Esophagus squamous epithelium (tissue), 5 donors: ENCODE results near the gene FURIN. TPM values are rescaled to one million over a fixed set of nuclear protein-coding genes. Genes with fewer than 3 reads are reported as not detected.
A peak's percentile ranks its signal among the peaks of the same experiment; 100 is the strongest.

ENCODE experiments used
- DNase-seq: peaks from one replicate; lab custom pipeline; 2025; lab: John Stamatoyannopoulos, UW
- H3K27ac ChIP-seq, 4 donors: fragments of 200-600 bp; sonication (generic); one replicate each; pipeline ENCODE4 v1.5.1; 2016 to 2019; ENCODE audit warnings: mild to moderate bottlenecking in 1 of 4
- H3K27me3 ChIP-seq, 4 donors: fragments of 200-600 bp; sonication (generic); 1 replicate in 3 of 4; 2 replicates in 1 of 4; pipeline versions ENCODE4 v1.5.1 to v1.6.0; 2017 to 2021; ENCODE audit warnings: antibody characterized with exemption in 1 of 4
- H3K36me3 ChIP-seq, 3 donors: fragments of 200-600 bp; sonication (generic); one replicate each; pipeline ENCODE4 v1.5.1; 2016 to 2019
- H3K4me1 ChIP-seq, 3 donors: fragments of 200-600 bp; sonication (generic); one replicate each; pipeline ENCODE4 v1.5.1; 2017 to 2019
- H3K4me3 ChIP-seq, 4 donors: fragments of 200-600 bp; sonication (generic); 1 replicate in 3 of 4; 2 replicates in 1 of 4; pipeline ENCODE4 v1.5.1; 2016 to 2019; ENCODE audit warnings: mild to moderate bottlenecking in 2 of 4, moderate library complexity in 1 of 4
- H3K9me3 ChIP-seq, 3 donors: fragments of 200-600 bp; sonication (generic); one replicate each; pipeline ENCODE4 v1.5.1; 2016 to 2019
- POLR2A ChIP-seq, 4 donors: fragments of 450-650 bp; IDR thresholded peaks; one replicate each; pipeline ENCODE4 v1.6.1; 2017; ENCODE audit warnings: antibody characterized with exemption in 4 of 4, mild to moderate bottlenecking in 4 of 4, moderate library complexity in 3 of 4
- WGBS, 2 donors: methylation state at CpG; one replicate each; pipeline ENCODE4 v1.1.5; 2018; 5-methylcytosine and 5-hydroxymethylcytosine counted together
- intact Hi-C: fragments of 100-400 bp; cut with DNase I; formaldehyde crosslinking; loops from one replicate; pipeline ENCODE4 v1.15.0; 2022
- total RNA-seq, 4 donors: library from RNA; depleted of rRNA; stranded (reverse); fragments of >200 nt; gene quantifications; one replicate each; pipeline ENCODE4 v1.1.0, GENCODE V29; 2016
- TF ChIP-seq, protein P1 (sequence below), 6 experiments: fragments of 450-650 bp in 4 of 6; fragments of 200-600 bp in 2 of 6; sonication (generic) in 2 of 6; IDR thresholded peaks; one replicate each; pipeline ENCODE4 v1.5.1; 2016 to 2019; ENCODE audit warnings: antibody characterized with exemption in 6 of 6, mild to moderate bottlenecking in 4 of 6, moderate library complexity in 4 of 6
- donor health status: DM: yes; HTN: yes; CAD: no.

Gene FURIN
- total RNA-seq, 4 donors from 2014 or later, result 27.7 to 43.3 (median 38.5) TPM

- Histone ChIP-seq H3K27me3 (no peaks in the 10 kb centered on the region), H3K4me1 (peaks cover 29 to 43% (median 37%) of the 10 kb centered on the region in 3 donors), H3K27ac (peak overlapping the region; percentile 77 to 94 (median 92)), H3K9me3 (no peaks in the 10 kb centered on the region), H3K4me3 (peak overlapping the region in 2 of 4 donors; percentile 56 to 71), H3K36me3 (peaks cover 23 to 60% (median 29%) of the 10 kb centered on the region in 3 donors)
- intact Hi-C loops, result loop anchor here (10.0 kb wide), 1 partner anchor 168 kb away; the partner anchor contains the start of gene BLM
- no peak for DNase-seq
- no peak for TF ChIP-seq POLR2A (IDR thresholded peaks at IDR 0.05)
- TF ChIP-seq, protein P1, sequence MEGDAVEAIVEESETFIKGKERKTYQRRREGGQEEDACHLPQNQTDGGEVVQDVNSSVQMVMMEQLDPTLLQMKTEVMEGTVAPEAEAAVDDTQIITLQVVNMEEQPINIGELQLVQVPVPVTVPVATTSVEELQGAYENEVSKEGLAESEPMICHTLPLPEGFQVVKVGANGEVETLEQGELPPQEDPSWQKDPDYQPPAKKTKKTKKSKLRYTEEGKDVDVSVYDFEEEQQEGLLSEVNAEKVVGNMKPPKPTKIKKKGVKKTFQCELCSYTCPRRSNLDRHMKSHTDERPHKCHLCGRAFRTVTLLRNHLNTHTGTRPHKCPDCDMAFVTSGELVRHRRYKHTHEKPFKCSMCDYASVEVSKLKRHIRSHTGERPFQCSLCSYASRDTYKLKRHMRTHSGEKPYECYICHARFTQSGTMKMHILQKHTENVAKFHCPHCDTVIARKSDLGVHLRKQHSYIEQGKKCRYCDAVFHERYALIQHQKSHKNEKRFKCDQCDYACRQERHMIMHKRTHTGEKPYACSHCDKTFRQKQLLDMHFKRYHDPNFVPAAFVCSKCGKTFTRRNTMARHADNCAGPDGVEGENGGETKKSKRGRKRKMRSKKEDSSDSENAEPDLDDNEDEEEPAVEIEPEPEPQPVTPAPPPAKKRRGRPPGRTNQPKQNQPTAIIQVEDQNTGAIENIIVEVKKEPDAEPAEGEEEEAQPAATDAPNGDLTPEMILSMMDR (IDR thresholded peaks at IDR 0.05), result no peak
- WGBS, 2 donors, result 46 to 60% methylated on average over 5 to 9 of the region's 13 CpGs
Observed at GRCh38 chr15:90882781-90883525, 14.6 kb downstream of the FURIN start.

GRCh38 chr15:90883526-90883975 is 15.2 kb downstream of the FURIN start:
- Histone ChIP-seq H3K27ac (peak overlapping the region; percentile 77 to 94 (median 92)), H3K27me3 (no peaks in the 10 kb centered on the region), H3K9me3 (no peaks in the 10 kb centered on the region), H3K36me3 (peaks cover 18 to 54% (median 26%) of the 10 kb centered on the region in 3 donors), H3K4me3 (peak overlapping the region; percentile 37 to 71 (median 58)), H3K4me1 (peaks cover 29 to 43% (median 37%) of the 10 kb centered on the region in 3 donors)
- intact Hi-C loops, result loop anchor here (10.0 kb wide), 1 partner anchor 169 kb away; the partner anchor contains the start of gene BLM
- no peak for DNase-seq
- 67% methylated on average over 1 of the region's 7 CpGs; no CpG with 5 or more reads in 1 of the 2 donors for whole genome bisulfite sequencing, 2 donors
- TF ChIP-seq, protein P1 (IDR thresholded peaks at IDR 0.05), result no peak
- TF ChIP-seq POLR2A (IDR thresholded peaks at IDR 0.05), result no peak

DNA sequence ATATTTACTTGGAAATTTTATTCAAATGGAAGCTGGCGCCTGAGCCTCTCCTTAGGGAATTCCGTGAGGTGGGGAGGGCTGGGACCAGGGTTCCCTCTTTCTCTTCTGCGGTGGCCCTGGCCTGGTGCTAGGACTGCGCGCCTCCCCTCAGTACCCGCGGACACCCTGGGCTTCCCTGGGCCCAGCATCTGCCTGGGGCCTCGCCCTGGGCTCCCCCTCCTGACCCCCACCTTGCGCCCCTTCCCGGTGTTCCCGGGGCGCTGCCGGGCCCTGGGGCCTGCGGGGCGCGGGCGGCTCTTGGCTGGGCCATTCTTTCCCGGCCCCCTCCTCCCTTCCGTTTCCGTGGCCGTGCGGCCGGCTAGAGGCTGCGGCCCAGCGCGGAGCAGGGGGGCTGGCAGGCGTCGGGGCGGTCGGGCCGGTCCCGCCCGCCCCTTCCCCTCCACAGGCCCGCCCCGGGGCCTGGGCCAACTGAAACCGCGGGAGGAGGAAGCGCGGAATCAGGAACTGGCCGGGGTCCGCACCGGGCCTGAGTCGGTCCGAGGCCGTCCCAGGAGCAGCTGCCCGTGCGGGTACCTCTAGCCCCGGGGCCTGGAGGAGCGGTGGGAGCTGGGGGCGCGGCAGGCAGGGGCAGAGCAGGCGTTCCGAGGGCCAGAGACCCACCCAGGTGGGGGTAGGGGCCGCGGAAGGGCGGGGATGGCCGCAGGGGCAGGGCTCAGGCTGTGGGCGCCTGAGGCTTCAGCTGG is 15.8 kb downstream of the FURIN start, which contains the start of gene FES:
FES (plus strand) TSS at position 529 of the 743 bp plus-strand sequence. CDS start 542 bp downstream, outside the sequence.
- intact Hi-C loops, result loop anchor here (10.0 kb wide), 1 partner anchor 169 kb away; the partner anchor contains the start of gene BLM
- peaks cover 12 to 50% (median 20%) of the 10 kb centered on the region in 3 donors for H3K36me3 ChIP-seq
- H3K9me3 ChIP-seq, result no peaks in the 10 kb centered on the region
- H3K27me3 ChIP-seq, result no peaks in the 10 kb centered on the region
- H3K4me3 ChIP-seq, result peak within 1 kb of the TSS; percentile 37 to 71 (median 58)
- peak within 1 kb of the TSS; percentile 77 to 94 (median 92) for H3K27ac ChIP-seq
- peak in 2 of 4 donors; percentile 55 to 66 for TF ChIP-seq POLR2A (IDR thresholded peaks at IDR 0.05)
- TF ChIP-seq, protein P1 (IDR thresholded peaks at IDR 0.05), result no peak
- H3K4me1 ChIP-seq, result peaks cover 29 to 43% (median 37%) of the 10 kb centered on the region in 3 donors
- 24 to 41% methylated on average over 4 to 6 of the region's 58 CpGs for WGBS, 2 donors
- DNase-seq, result no peak

- 33 to 40% methylated on average over 3 to 7 of the region's 16 CpGs for WGBS, 2 donors
- intact Hi-C loops, result loop anchor here (5.0 to 10.0 kb wide), 2 partner anchors 170 to 238 kb away; partner anchors contain the start of gene BLM
- peaks cover 29 to 43% (median 37%) of the 10 kb centered on the region in 3 donors for H3K4me1 ChIP-seq
- H3K9me3 ChIP-seq, result no peaks in the 10 kb centered on the region
- H3K4me3 ChIP-seq, result peak overlapping the region; percentile 37 to 71 (median 58)
- no peak for TF ChIP-seq POLR2A (IDR thresholded peaks at IDR 0.05)
- TF ChIP-seq, protein P1 (IDR thresholded peaks at IDR 0.05), result no peak
- no peaks in the 10 kb centered on the region for H3K27me3 ChIP-seq
- H3K36me3 ChIP-seq, result peaks cover 9 to 50% (median 13%) of the 10 kb centered on the region in 3 donors
- peak overlapping the region; percentile 77 to 94 (median 92) for H3K27ac ChIP-seq
- no peak for DNase-seq
Observed at GRCh38 chr15:90884719-90885431, 16.5 kb downstream of the FURIN start.
